Panc1 (cell line): Measurements from ENCODE around the gene HOXA10. TPM values are rescaled to one million over a fixed set of nuclear protein-coding genes. Genes with fewer than 3 reads are reported as not detected.

ENCODE experiments used
- ATAC-seq: fragments of 200-7000 bp; cut with Tn5 transposase; 2 replicates; pipeline ENCODE4 v1.9.1; 2020; ENCODE audit warnings: mild to moderate bottlenecking, moderate library complexity
- BruUV-seq: library from RNA; stranded (reverse); fragments of 400-500 nt; replicated peaks from 2 replicates; lab custom pipeline; 2021; lab: Mats Ljungman, UMichigan
- CTCF ChIA-PET: fragments of 300-600 bp; sonication (Branson Sonifier 250); formaldehyde crosslinking; loops from one replicate; lab custom pipeline; 2022; ENCODE audit warnings: antibody characterized with exemption; lab: Charles Lee
- POLR2A ChIA-PET: fragments of 300-600 bp; sonication (Branson Sonifier 250); formaldehyde crosslinking; loops from one replicate; lab custom pipeline; 2022; ENCODE audit warnings: antibody characterized with exemption; lab: Charles Lee
- DNase-seq: peaks from one replicate; pipeline ENCODE4 v3.0.0-alpha.2; 2010; ENCODE audit warnings: low read depth, low spot score
- H3K27ac ChIP-seq: 2 replicates; pipeline ENCODE4 v1.5.1; 2011; ENCODE audit warnings: mild to moderate bottlenecking, low read length, inconsistent platforms
- H3K27me3 ChIP-seq: fragments of 200-500 bp; sonication (Bioruptor generic); 2 replicates; pipeline ENCODE4 v1.6.0; 2014; ENCODE audit warnings: low read length, inconsistent platforms; ENCODE audit not compliant: control insufficient read depth, insufficient read depth
- H3K36me3 ChIP-seq: fragments of 200-500 bp; sonication (Bioruptor generic); 2 replicates; pipeline ENCODE4 v1.5.1; 2014; ENCODE audit warnings: inconsistent platforms, mild to moderate bottlenecking, low read length, moderate library complexity; ENCODE audit not compliant: control insufficient read depth, insufficient read depth
- H3K4me1 ChIP-seq: 2 replicates; pipeline ENCODE4 v1.5.1; 2011; ENCODE audit warnings: inconsistent platforms, mild to moderate bottlenecking, low read length, moderate library complexity; ENCODE audit not compliant: control insufficient read depth, insufficient read depth
- H3K4me3 ChIP-seq, 2 experiments: 2 replicates each; pipeline ENCODE4 v1.5.1; 2011 to 2012; ENCODE audit warnings: low read depth in 2 of 2, low read length in 2 of 2, mild to moderate bottlenecking in 2 of 2, inconsistent platforms in 1 of 2, moderate library complexity in 1 of 2
- H3K9me3 ChIP-seq: fragments of 200-500 bp; sonication (Bioruptor generic); 2 replicates; pipeline ENCODE4 v1.5.1; 2014; ENCODE audit warnings: low read depth, mild to moderate bottlenecking, inconsistent platforms, low read length, moderate library complexity; ENCODE audit not compliant: control insufficient read depth, insufficient read depth
- POLR2AphosphoS5 ChIP-seq: IDR thresholded peaks from 2 replicates; pipeline ENCODE4 v1.6.1; 2012; ENCODE audit warnings: mild to moderate bottlenecking, low read depth, low read length, moderate library complexity
- SIN3A ChIP-seq: IDR thresholded peaks from 2 replicates; pipeline ENCODE4 v1.6.1; 2012; ENCODE audit warnings: low read depth, mild to moderate bottlenecking, low read length, moderate library complexity, borderline replicate concordance; ENCODE audit not compliant: insufficient read depth
- TCF7L2 ChIP-seq: IDR thresholded peaks from 2 replicates; pipeline ENCODE4 v1.6.1; 2011; ENCODE audit warnings: mild to moderate bottlenecking, low read depth, low read length, inconsistent platforms
- in situ Hi-C: cut with HindIII; loops from 2 replicates; pipeline ENCODE4 v1.10.0; 2016; ENCODE audit warnings: low sequenced_read_pairs, low pct_unique_long_range_greater_than_20kb
- intact Hi-C: fragments of 100-400 bp; cut with micrococcal nuclease; formaldehyde crosslinking; loops from one replicate; pipeline ENCODE4 v1.10.0; 2022; ENCODE audit not compliant: unreplicated experiment
- total RNA-seq: library from RNA; stranded (reverse); gene quantifications from one replicate; pipeline ENCODE4 v1.2.1, GENCODE V29; 2021; ENCODE audit not compliant: unreplicated experiment
- TF ChIP-seq, protein P1 (sequence below): fragments of 450-650 bp; IDR thresholded peaks from 2 replicates; pipeline ENCODE4 v1.5.1; 2017; ENCODE audit warnings: mild to moderate bottlenecking
- TF ChIP-seq, protein P2 (sequence below), 2 experiments: IDR thresholded peaks; 2 replicates each; pipeline ENCODE4 v1.6.1; 2011 to 2012; ENCODE audit warnings: low read depth in 2 of 2, control low read depth in 1 of 2, low read length in 1 of 2, mild to moderate bottlenecking in 1 of 2, moderate library complexity in 1 of 2; ENCODE audit not compliant: insufficient read depth in 1 of 2

The HOXA10 gene
- total RNA-seq, 1 experiment from 2014 or later, result 0.41 TPM

DNA sequence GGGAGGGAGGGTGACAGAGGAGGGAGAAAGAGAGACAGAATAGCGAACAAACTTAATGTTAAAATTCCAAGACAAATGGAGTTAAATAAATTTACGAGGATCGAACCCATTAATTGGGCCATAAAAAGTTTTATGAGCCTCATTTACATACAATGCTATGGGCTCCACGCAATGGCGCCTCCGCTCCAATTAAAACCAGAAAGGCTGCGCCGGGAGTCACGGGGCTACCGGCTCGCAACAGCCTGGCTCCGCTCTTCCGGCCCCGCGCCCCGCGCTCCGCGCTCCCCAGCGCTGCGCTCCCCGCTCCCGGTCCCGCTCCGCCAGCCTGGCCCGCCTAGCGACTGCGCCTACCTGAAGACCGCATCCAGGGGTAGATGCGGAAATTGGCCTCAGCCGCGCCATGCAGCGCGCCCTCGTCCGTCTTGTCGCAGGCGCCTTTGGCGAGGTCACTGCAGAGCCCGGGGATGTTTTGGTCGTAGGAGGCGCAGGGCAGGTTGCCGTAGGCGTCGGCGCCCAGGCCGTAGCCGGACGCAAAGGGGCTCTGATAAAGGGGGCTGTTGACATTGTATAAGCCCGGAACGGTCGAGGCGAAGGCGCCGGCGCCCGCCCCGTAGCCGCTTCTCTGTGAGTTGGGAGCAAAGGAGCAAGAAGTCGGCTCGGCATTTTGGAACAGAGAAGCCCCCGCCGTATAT is 18.2 kb downstream of the HOXA10 start:
- intact Hi-C loops (no loop called here), in situ Hi-C loops (no loop called here)
- H3K4me1 ChIP-seq, result 0 out of 2 replicates have a peak, but pooled peaks cover 3% of the 10 kb centered on the region
- ChIA-PET CTCF (no interaction called here), POLR2A (no interaction called here)
- TF ChIP-seq TCF7L2 (no peak), SIN3A (no peak), POLR2AphosphoS5 (no peak)
- TF ChIP-seq, protein P1, sequence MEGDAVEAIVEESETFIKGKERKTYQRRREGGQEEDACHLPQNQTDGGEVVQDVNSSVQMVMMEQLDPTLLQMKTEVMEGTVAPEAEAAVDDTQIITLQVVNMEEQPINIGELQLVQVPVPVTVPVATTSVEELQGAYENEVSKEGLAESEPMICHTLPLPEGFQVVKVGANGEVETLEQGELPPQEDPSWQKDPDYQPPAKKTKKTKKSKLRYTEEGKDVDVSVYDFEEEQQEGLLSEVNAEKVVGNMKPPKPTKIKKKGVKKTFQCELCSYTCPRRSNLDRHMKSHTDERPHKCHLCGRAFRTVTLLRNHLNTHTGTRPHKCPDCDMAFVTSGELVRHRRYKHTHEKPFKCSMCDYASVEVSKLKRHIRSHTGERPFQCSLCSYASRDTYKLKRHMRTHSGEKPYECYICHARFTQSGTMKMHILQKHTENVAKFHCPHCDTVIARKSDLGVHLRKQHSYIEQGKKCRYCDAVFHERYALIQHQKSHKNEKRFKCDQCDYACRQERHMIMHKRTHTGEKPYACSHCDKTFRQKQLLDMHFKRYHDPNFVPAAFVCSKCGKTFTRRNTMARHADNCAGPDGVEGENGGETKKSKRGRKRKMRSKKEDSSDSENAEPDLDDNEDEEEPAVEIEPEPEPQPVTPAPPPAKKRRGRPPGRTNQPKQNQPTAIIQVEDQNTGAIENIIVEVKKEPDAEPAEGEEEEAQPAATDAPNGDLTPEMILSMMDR, result no peak
- TF ChIP-seq, protein P2, sequence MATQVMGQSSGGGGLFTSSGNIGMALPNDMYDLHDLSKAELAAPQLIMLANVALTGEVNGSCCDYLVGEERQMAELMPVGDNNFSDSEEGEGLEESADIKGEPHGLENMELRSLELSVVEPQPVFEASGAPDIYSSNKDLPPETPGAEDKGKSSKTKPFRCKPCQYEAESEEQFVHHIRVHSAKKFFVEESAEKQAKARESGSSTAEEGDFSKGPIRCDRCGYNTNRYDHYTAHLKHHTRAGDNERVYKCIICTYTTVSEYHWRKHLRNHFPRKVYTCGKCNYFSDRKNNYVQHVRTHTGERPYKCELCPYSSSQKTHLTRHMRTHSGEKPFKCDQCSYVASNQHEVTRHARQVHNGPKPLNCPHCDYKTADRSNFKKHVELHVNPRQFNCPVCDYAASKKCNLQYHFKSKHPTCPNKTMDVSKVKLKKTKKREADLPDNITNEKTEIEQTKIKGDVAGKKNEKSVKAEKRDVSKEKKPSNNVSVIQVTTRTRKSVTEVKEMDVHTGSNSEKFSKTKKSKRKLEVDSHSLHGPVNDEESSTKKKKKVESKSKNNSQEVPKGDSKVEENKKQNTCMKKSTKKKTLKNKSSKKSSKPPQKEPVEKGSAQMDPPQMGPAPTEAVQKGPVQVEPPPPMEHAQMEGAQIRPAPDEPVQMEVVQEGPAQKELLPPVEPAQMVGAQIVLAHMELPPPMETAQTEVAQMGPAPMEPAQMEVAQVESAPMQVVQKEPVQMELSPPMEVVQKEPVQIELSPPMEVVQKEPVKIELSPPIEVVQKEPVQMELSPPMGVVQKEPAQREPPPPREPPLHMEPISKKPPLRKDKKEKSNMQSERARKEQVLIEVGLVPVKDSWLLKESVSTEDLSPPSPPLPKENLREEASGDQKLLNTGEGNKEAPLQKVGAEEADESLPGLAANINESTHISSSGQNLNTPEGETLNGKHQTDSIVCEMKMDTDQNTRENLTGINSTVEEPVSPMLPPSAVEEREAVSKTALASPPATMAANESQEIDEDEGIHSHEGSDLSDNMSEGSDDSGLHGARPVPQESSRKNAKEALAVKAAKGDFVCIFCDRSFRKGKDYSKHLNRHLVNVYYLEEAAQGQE (IDR thresholded peaks at IDR 0.05; ENCODE audit: insufficient read depth in 1 of 2, low read depth in 2 of 2, low read length in 1 of 2), result no peak
- no peaks in the 10 kb centered on the region; the same call in 1 of the 2 replicates for H3K36me3 ChIP-seq
- H3K27me3 ChIP-seq, result no peaks in the 10 kb centered on the region
- ATAC-seq (no peak), DNase-seq (no peak)
- no peaks in the 10 kb centered on the region for H3K9me3 ChIP-seq
- no peak overlapping the region for H3K27ac ChIP-seq
- H3K4me3 ChIP-seq, result no peak overlapping the region
- no TSS peak for BruUV-seq

DNA sequence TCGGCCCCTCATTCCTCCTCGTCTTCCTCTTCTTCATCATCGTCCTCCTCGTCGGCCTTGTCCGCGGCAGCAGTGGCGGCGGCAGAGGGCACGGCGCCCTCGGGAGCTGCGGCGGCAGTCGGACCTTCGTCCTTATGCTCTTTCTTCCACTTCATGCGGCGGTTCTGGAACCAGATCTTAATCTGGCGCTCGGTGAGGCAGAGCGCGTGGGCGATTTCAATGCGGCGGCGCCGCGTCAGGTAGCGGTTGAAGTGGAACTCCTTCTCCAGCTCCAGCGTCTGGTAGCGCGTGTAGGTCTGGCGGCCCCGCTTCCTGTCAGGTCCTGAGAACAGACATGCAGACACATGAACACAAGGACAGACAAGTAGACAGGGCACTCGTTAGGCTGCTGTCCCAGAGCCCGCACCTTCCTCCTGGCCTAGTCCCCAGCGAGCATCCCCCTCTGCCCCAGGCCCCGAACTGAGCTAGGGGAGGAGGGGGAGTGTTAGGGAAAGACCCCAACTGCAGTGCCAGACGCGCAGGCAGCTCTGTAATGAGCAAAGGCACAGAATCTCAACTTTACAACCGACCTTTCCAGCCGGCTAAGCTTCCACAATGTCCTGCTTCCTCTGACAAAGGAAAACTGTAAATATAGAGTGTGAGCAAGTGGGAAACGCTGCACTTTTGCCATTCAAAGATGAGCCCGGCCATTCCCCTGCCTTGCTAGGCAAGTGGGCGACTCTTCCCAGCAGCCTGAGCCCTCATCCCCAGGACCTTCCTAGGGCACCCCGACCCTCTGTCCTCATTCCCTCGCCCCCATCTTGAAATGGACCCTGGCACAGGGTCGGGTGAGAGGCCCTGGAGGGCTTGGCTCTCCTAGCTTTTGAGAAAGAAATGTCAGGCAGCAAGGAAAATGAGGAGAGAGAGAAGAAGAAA is 19.0 kb downstream of the HOXA10 start:
- H3K36me3 ChIP-seq, result no peaks in the 10 kb centered on the region; the same call in 1 of the 2 replicates
- no peaks in the 10 kb centered on the region for H3K27me3 ChIP-seq
- H3K4me1 ChIP-seq, result 0 out of 2 replicates have a peak, but pooled peaks cover 3% of the 10 kb centered on the region
- no peak for TF ChIP-seq POLR2AphosphoS5
- ChIA-PET POLR2A (no interaction called here), CTCF (interaction anchor here (0.6 kb wide), 1 partner anchor 12 kb away, joined by 3 read pairs; the partner anchor contains the start of gene HOXA5)
- ATAC-seq (no peak; the same call in 1 of the 2 replicates), DNase-seq (no peak)
- H3K27ac ChIP-seq, result peak overlapping the region; percentile 45; the same call in 1 of the 2 replicates
- intact Hi-C loops (no loop called here), in situ Hi-C loops (no loop called here)
- H3K4me3 ChIP-seq, result peak overlapping the region; percentile 14 to 40; a peak in 3 of 4 replicates
- H3K9me3 ChIP-seq, result no peaks in the 10 kb centered on the region
- no TSS peak for BruUV-seq
